H9 (cell line): ENCODE results near the gene TSHZ1. TPM values are rescaled to one million over a fixed set of nuclear protein-coding genes. Genes with fewer than 3 reads are reported as not detected.

Experiments used
- DNase-seq: peaks from one replicate; pipeline ENCODE4 v3.0.0-alpha.2; 2017
- H2AFZ ChIP-seq: one replicate; pipeline ENCODE4 v1.6.1; 2013; ENCODE audit warnings: mild to moderate bottlenecking, low read length, control low read depth, moderate library complexity
- H2AK5ac ChIP-seq: 2 replicates; pipeline ENCODE4 v1.6.1; 2013; ENCODE audit warnings: low read length, control low read depth, mixed read lengths; ENCODE audit not compliant: insufficient read length
- H2BK120ac ChIP-seq: one replicate; pipeline ENCODE4 v1.6.1; 2013; ENCODE audit warnings: low read depth, mild to moderate bottlenecking, low read length, control low read depth, inconsistent platforms; ENCODE audit not compliant: poor library complexity, severe bottlenecking
- H2BK12ac ChIP-seq: 2 replicates; pipeline ENCODE4 v1.6.1; 2013; ENCODE audit warnings: low read length, control low read depth, mixed read lengths, low read depth; ENCODE audit not compliant: insufficient read length
- H2BK15ac ChIP-seq: 2 replicates; pipeline ENCODE4 v1.6.1; 2013; ENCODE audit warnings: low read depth, low read length, control low read depth
- H2BK20ac ChIP-seq: one replicate; pipeline ENCODE4 v1.6.1; 2013; ENCODE audit warnings: low read depth, mild to moderate bottlenecking, low read length, control low read depth, inconsistent platforms; ENCODE audit not compliant: poor library complexity, severe bottlenecking
- H2BK5ac ChIP-seq: 2 replicates; pipeline ENCODE4 v1.6.1; 2013; ENCODE audit warnings: low read length, control low read depth, mixed read lengths; ENCODE audit not compliant: insufficient read length
- H3K14ac ChIP-seq: 2 replicates; pipeline ENCODE4 v1.6.1; 2013; ENCODE audit warnings: low read length, control low read depth; ENCODE audit not compliant: insufficient read depth
- H3K18ac ChIP-seq: 2 replicates; pipeline ENCODE4 v1.6.1; 2013; ENCODE audit warnings: low read depth, mild to moderate bottlenecking, mixed read lengths, low read length, control low read depth; ENCODE audit not compliant: insufficient read length
- H3K23ac ChIP-seq: 2 replicates; pipeline ENCODE4 v1.6.1; 2013; ENCODE audit warnings: low read length, control low read depth, mixed read lengths, low read depth; ENCODE audit not compliant: insufficient read length
- H3K23me2 ChIP-seq: 2 replicates; pipeline ENCODE4 v1.6.1; 2013; ENCODE audit warnings: low read depth, mild to moderate bottlenecking, mixed read lengths, low read length, control low read depth; ENCODE audit not compliant: insufficient read length, poor library complexity, severe bottlenecking
- H3K27ac ChIP-seq: 2 replicates; pipeline ENCODE4 v1.5.1; 2013; ENCODE audit warnings: low read length, control low read depth, mixed read lengths, low read depth; ENCODE audit not compliant: insufficient read length
- H3K27me3 ChIP-seq: 2 replicates; pipeline ENCODE4 v1.6.1; 2013; ENCODE audit warnings: low read length, control low read depth, inconsistent platforms; ENCODE audit not compliant: insufficient read depth
- H3K4ac ChIP-seq: 2 replicates; pipeline ENCODE4 v1.6.1; 2013; ENCODE audit warnings: low read depth, mild to moderate bottlenecking, control low read depth, inconsistent platforms, low read length, moderate library complexity
- H3K4me1 ChIP-seq: 2 replicates; pipeline ENCODE4 v1.6.1; 2013; ENCODE audit warnings: low read length, control low read depth, inconsistent platforms; ENCODE audit not compliant: insufficient read depth
- H3K4me2 ChIP-seq: 2 replicates; pipeline ENCODE4 v1.6.1; 2013; ENCODE audit warnings: low read length, control low read depth, mixed read lengths; ENCODE audit not compliant: insufficient read length, insufficient read depth
- H3K56ac ChIP-seq: 2 replicates; pipeline ENCODE4 v1.6.1; 2013; ENCODE audit warnings: low read depth, mild to moderate bottlenecking, mixed read lengths, low read length, control low read depth; ENCODE audit not compliant: insufficient read length
- H3K79me1 ChIP-seq: 2 replicates; pipeline ENCODE4 v1.6.1; 2013; ENCODE audit warnings: low read depth, mild to moderate bottlenecking, moderate library complexity, low read length, control low read depth, inconsistent platforms; ENCODE audit not compliant: insufficient read depth, poor library complexity, severe bottlenecking
- H3K79me2 ChIP-seq: 2 replicates; pipeline ENCODE4 v1.6.1; 2013; ENCODE audit warnings: low read length, control low read depth, inconsistent platforms; ENCODE audit not compliant: insufficient read depth
- H3K9ac ChIP-seq: 2 replicates; pipeline ENCODE4 v1.6.1; 2013; ENCODE audit warnings: low read length, control low read depth, mixed read lengths; ENCODE audit not compliant: insufficient read length; ENCODE audit errors: extremely low read depth
- H3K9me3 ChIP-seq: one replicate; pipeline ENCODE4 v1.6.1; 2013; ENCODE audit warnings: low read depth, low read length, inconsistent platforms; ENCODE audit not compliant: control insufficient read depth
- H3T11ph ChIP-seq: one replicate; pipeline ENCODE4 v1.6.1; 2013; ENCODE audit warnings: mild to moderate bottlenecking, low read length, control low read depth, inconsistent platforms
- H4K20me1 ChIP-seq: one replicate; pipeline ENCODE4 v1.6.1; 2013; ENCODE audit not compliant: control insufficient read depth, insufficient read length, insufficient read depth
- H4K5ac ChIP-seq: 2 replicates; pipeline ENCODE4 v1.6.1; 2013; ENCODE audit warnings: low read depth, mild to moderate bottlenecking, mixed read lengths, low read length, control low read depth; ENCODE audit not compliant: insufficient read length
- H4K8ac ChIP-seq: replicated peaks from 2 replicates; pipeline ENCODE4 v1.6.1; 2013; ENCODE audit warnings: low read length, control low read depth, mixed read lengths, low read depth; ENCODE audit not compliant: insufficient read length
- H4K91ac ChIP-seq: 2 replicates; pipeline ENCODE4 v1.6.1; 2013; ENCODE audit warnings: low read depth, mild to moderate bottlenecking, moderate library complexity, mixed read lengths, low read length, control low read depth; ENCODE audit not compliant: insufficient read length
- H3K27ac Mint-ChIP-seq, 3 experiments: 2 replicates in 2 of 3; 3 replicates in 1 of 3; pipeline ENCODE4 v1.8.0; 2020 to 2021; ENCODE audit warnings: mixed read lengths in 3 of 3, mild to moderate bottlenecking in 1 of 3, moderate library complexity in 1 of 3
- H3K27me3 Mint-ChIP-seq: 2 replicates; pipeline ENCODE4 v1.8.0; 2021; ENCODE audit warnings: low read depth, mild to moderate bottlenecking, moderate library complexity, mixed read lengths
- H3K36me3 Mint-ChIP-seq, 3 experiments: 2 replicates in 2 of 3; 3 replicates in 1 of 3; pipeline ENCODE4 v1.8.0; 2020 to 2021; ENCODE audit warnings: low read depth in 3 of 3, mixed read lengths in 3 of 3; ENCODE audit not compliant: insufficient read depth in 1 of 3
- H3K4me1 Mint-ChIP-seq, 2 experiments: 2 replicates each; pipeline ENCODE4 v1.8.0; 2020; ENCODE audit warnings: mixed read lengths in 2 of 2
- H3K4me3 Mint-ChIP-seq, 2 experiments: 2 replicates in 1 of 2; 3 replicates in 1 of 2; pipeline ENCODE4 v1.8.0; 2020 to 2021; ENCODE audit warnings: mild to moderate bottlenecking in 2 of 2, mixed read lengths in 2 of 2, moderate library complexity in 1 of 2
- H3K9me3 Mint-ChIP-seq, 2 experiments: 2 replicates in 1 of 2; 3 replicates in 1 of 2; pipeline ENCODE4 v1.8.0; 2020; ENCODE audit warnings: mild to moderate bottlenecking in 2 of 2, mixed read lengths in 2 of 2, moderate library complexity in 1 of 2
- CTCF ChIP-seq: fragments of 200-600 bp; sonication (generic); conservative IDR thresholded peaks from 3 replicates; pipeline ENCODE4 v1.8.0; 2021; ENCODE audit warnings: antibody characterized with exemption, mild to moderate bottlenecking
- WGBS: extraction: QIAGEN DNeasy Blood & Tissue Kit; methylation state at CpG from one replicate; pipeline ENCODE4 v1.1.7; 2013; ENCODE audit warnings: missing lambda C conversion rate, low lambda C conversion rate, mixed read lengths; ENCODE audit not compliant: insufficient read length; ENCODE audit errors: extremely low coverage; 5-methylcytosine and 5-hydroxymethylcytosine counted together
- total RNA-seq: library from RNA; stranded (reverse); gene quantifications from 2 replicates; pipeline ENCODE4 v1.2.1, GENCODE V29; 2021

Gene TSHZ1
- total RNA-seq, 1 experiment from 2014 or later: 0.15 TPM

GRCh38 chr18:75214766-75215510, 4.3 kb downstream of the TSHZ1 start:
- Mint-ChIP-seq H3K9me3 (peaks cover 0 to 7% of the 10 kb centered on the region in 2 experiments; a peak in 1 of 5 replicates), H3K4me3 (no peak overlapping the region; a peak in 1 of 5 replicates), H3K27me3 (peaks cover 50% of the 10 kb centered on the region), H3K36me3 (peaks cover 0 to 2% (median 0%) of the 10 kb centered on the region in 3 experiments; a peak in 2 of 7 replicates), H3K27ac (no peak overlapping the region), H3K4me1 (peaks cover 18 to 26% of the 10 kb centered on the region in 2 experiments)
- Histone ChIP-seq H3K14ac (no peak overlapping the region), H4K5ac (no peak overlapping the region), H2AK5ac (no peak overlapping the region), H4K91ac (no peak overlapping the region), H3K4ac (no peak overlapping the region), H2BK15ac (no peak overlapping the region), H2BK12ac (no peak overlapping the region), H4K8ac (no peak overlapping the region), H4K20me1 (no peaks in the 10 kb centered on the region), H3K27ac (no peak overlapping the region), H3K4me2 (no peak overlapping the region), H2BK120ac (no peak overlapping the region), H3K56ac (no peak overlapping the region), H2BK20ac (no peak overlapping the region), H3K23me2 (peaks cover 7% of the 10 kb centered on the region), H3K18ac (no peak overlapping the region), H3K79me1 (no peaks in the 10 kb centered on the region), H3K27me3 (peaks cover 19% of the 10 kb centered on the region; the same call in 1 of the 2 replicates), H3K23ac (no peak overlapping the region), H3K9ac (no peak overlapping the region), H3K79me2 (no peaks in the 10 kb centered on the region), H2BK5ac (no peak overlapping the region), H3T11ph (no peak overlapping the region), H3K9me3 (no peaks in the 10 kb centered on the region), H2AFZ (no peak overlapping the region), H3K4me1 (no peaks in the 10 kb centered on the region; the same call in 1 of the 2 replicates)
- no CpG with 5 or more reads among the region's 12 CpGs for WGBS
- TF ChIP-seq CTCF: no peak
- no peak for DNase-seq
